ENCODE measurements around the gene PRR3. TPM values are rescaled to one million over a fixed set of nuclear protein-coding genes. Genes with fewer than 3 reads are reported as not detected.

The PRR3 gene
- total RNA-seq, 1 experiment from 2014 or later = 13.1 TPM

- TF ChIP-seq, protein P1, sequence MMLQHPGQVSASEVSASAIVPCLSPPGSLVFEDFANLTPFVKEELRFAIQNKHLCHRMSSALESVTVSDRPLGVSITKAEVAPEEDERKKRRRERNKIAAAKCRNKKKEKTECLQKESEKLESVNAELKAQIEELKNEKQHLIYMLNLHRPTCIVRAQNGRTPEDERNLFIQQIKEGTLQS (CRISPR knock-in tag; conservative IDR thresholded peaks at IDR 0.05) = no peak
Observed at GRCh38 chr6:30600451-30600961, 43.4 kb downstream of the PRR3 start (continued).

- no peak overlapping the region for H3K27ac Mint-ChIP-seq
- peaks cover 59% of the 10 kb centered on the region for H3K36me3 Mint-ChIP-seq
- CTCF ChIA-PET = interaction anchor here (1.2 to 2.7 kb wide), 3 partner anchors 60 to 148 kb away, joined by 3 to 5 read pairs (median 3); no protein-coding TSS in a partner anchor
Observed at GRCh38 chr6:30601436-30601814, 44.3 kb downstream of the PRR3 start.

GRCh38 chr6:30601815-30602641 is 44.9 kb downstream of the PRR3 start:
- Mint-ChIP-seq H3K9me3 (no peaks in the 10 kb centered on the region), H3K4me3 (no peak overlapping the region), H3K4me1 (no peaks in the 10 kb centered on the region), H3K27me3 (ENCODE audit: low read depth) (no peaks in the 10 kb centered on the region), H3K27ac (no peak overlapping the region), H3K36me3 (peaks cover 65% of the 10 kb centered on the region)
- DNase-seq (ENCODE audit: low spot score) (no peak), ATAC-seq (no peak)
- TF ChIP-seq GABPB1 (CRISPR knock-in tag; IDR thresholded peaks at IDR 0.05) (no peak), ZNF416 (CRISPR knock-in tag; IDR thresholded peaks at IDR 0.05) (no peak), ZBTB43 (CRISPR knock-in tag; IDR thresholded peaks at IDR 0.05) (no peak), ELF4 (CRISPR knock-in tag; IDR thresholded peaks at IDR 0.05; ENCODE audit: low read depth) (no peak), ZNF532 (CRISPR knock-in tag; IDR thresholded peaks at IDR 0.05; ENCODE audit: borderline replicate concordance) (no peak), ZNF219 (CRISPR knock-in tag; IDR thresholded peaks at IDR 0.05; ENCODE audit: borderline replicate concordance) (no peak), ATF1 (CRISPR knock-in tag; IDR thresholded peaks at IDR 0.05) (no peak), JUN (CRISPR knock-in tag; IDR thresholded peaks at IDR 0.05) (no peak), CBFB (CRISPR knock-in tag; IDR thresholded peaks at IDR 0.05; ENCODE audit: low read depth) (no peak), RELA (CRISPR knock-in tag; IDR thresholded peaks at IDR 0.05; ENCODE audit: borderline replicate concordance) (no peak), GTF2I (CRISPR knock-in tag; conservative IDR thresholded peaks at IDR 0.05) (no peak)
- TF ChIP-seq, protein P2, sequence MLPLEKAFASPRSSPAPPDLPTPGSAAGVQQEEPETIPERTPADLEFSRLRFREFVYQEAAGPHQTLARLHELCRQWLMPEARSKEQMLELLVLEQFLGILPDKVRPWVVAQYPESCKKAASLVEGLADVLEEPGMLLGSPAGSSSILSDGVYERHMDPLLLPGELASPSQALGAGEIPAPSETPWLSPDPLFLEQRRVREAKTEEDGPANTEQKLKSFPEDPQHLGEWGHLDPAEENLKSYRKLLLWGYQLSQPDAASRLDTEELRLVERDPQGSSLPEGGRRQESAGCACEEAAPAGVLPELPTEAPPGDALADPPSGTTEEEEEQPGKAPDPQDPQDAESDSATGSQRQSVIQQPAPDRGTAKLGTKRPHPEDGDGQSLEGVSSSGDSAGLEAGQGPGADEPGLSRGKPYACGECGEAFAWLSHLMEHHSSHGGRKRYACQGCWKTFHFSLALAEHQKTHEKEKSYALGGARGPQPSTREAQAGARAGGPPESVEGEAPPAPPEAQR (CRISPR knock-in tag; IDR thresholded peaks at IDR 0.05) = no peak
- CTCF ChIA-PET = interaction anchor here (1.2 to 2.7 kb wide), 2 partner anchors 61 to 148 kb away, joined by 3 to 5 read pairs; no protein-coding TSS in a partner anchor
- POLR2A ChIA-PET = interaction anchor here (1.8 kb wide), 1 partner anchor 13 kb away, joined by 7 read pairs; no protein-coding TSS in a partner anchor

More at GRCh38 chr6:30601436-30601814, 44.3 kb downstream of the PRR3 start:
- Mint-ChIP-seq H3K9me3 (no peaks in the 10 kb centered on the region), H3K4me3 (no peak overlapping the region), H3K27me3 (ENCODE audit: low read depth) (no peaks in the 10 kb centered on the region), H3K4me1 (no peaks in the 10 kb centered on the region)
- TF ChIP-seq OVOL2 (CRISPR knock-in tag; IDR thresholded peaks at IDR 0.05; ENCODE audit: borderline replicate concordance) = no peak
- TF ChIP-seq, protein P3, sequence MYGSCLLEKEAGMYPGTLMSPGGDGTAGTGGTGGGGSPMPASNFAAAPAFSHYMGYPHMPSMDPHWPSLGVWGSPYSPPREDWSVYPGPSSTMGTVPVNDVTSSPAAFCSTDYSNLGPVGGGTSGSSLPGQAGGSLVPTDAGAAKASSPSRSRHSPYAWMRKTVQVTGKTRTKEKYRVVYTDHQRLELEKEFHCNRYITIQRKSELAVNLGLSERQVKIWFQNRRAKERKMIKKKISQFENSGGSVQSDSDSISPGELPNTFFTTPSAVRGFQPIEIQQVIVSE (CRISPR knock-in tag; IDR thresholded peaks at IDR 0.05; ENCODE audit: borderline replicate concordance) = no peak
- TF ChIP-seq JAZF1 (CRISPR knock-in tag; IDR thresholded peaks at IDR 0.05) = no peak
- POLR2A ChIA-PET = interaction anchor here (1.3 to 1.8 kb wide), 2 partner anchors 11 to 13 kb away, joined by 6 to 7 read pairs; no protein-coding TSS in a partner anchor
- ATAC-seq = no peak
- DNase-seq (ENCODE audit: low spot score) = no peak
